Measurements from ENCODE around the gene ODAD4.

Gene ODAD4

DNA sequence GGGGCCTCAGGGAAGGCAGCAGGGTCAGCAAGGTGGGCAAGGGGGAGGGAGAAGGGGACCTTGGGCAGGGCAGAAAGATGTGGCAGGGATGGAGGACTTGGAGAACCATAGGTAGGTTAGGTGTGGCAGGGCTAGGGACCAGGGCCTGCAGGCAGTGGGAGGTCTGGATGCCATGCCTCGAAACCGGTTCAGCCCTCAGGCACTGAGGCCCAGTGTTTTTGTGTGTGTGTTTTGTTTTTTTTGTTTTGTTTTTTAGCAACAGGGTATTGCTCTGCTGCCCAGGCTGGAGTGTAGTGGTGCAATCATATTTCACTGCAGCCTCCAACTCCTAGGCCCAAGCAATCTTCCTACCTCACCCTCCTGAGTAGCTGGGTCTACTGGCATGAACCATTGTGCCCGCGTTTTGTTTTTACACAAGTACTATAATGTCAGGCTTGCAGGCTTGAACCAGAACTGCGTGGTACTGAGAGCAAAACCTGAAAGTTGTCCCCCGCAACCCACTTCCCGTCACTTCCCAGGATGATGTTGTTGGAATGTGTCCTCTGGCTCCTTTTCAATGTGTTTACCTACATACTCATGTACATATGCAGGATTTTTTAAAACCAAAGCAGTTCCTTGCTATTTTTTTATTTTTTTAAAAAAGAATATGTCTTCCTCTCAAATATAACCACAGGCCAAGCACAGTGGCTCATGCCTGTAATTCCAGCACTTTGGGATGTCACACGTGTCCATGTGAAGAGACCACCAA, 12.4 kb downstream of the ODAD4 start:
- TF ChIP-seq, protein P1, sequence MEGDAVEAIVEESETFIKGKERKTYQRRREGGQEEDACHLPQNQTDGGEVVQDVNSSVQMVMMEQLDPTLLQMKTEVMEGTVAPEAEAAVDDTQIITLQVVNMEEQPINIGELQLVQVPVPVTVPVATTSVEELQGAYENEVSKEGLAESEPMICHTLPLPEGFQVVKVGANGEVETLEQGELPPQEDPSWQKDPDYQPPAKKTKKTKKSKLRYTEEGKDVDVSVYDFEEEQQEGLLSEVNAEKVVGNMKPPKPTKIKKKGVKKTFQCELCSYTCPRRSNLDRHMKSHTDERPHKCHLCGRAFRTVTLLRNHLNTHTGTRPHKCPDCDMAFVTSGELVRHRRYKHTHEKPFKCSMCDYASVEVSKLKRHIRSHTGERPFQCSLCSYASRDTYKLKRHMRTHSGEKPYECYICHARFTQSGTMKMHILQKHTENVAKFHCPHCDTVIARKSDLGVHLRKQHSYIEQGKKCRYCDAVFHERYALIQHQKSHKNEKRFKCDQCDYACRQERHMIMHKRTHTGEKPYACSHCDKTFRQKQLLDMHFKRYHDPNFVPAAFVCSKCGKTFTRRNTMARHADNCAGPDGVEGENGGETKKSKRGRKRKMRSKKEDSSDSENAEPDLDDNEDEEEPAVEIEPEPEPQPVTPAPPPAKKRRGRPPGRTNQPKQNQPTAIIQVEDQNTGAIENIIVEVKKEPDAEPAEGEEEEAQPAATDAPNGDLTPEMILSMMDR (IDR thresholded peaks at IDR 0.05; ENCODE audit: insufficient read depth, low read depth, low read length, missing control alignments): no peak
- H3K4me3 ChIP-seq (ENCODE audit: low read depth, low read length): no peak overlapping the region
- DNase-seq (ENCODE audit: low read depth): no peak

DNA sequence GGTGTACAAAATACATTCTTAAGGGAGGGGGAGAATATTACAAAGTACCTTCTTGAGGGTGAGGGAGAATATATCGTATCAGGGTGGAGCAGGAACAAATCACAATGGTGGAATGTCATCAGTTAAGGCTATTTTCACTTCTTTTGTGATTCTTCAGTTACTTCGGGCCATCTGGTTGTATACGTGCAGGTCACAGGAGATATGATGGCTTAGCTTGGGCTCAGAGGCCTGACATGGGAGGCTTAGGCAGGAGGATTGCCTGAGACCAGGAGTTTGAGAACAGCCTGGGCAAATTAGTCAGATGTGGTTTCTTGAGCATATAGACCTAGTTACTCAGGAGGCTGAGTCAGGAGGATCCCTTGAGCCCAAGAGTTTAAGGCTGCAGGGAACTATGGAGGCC, 13.1 kb downstream of the ODAD4 start:
- TF ChIP-seq, protein P1 (IDR thresholded peaks at IDR 0.05; ENCODE audit: insufficient read depth, low read depth, low read length, missing control alignments): no peak
- DNase-seq (ENCODE audit: low read depth): no peak
- no peak overlapping the region for H3K4me3 ChIP-seq (ENCODE audit: low read depth, low read length)

DNA sequence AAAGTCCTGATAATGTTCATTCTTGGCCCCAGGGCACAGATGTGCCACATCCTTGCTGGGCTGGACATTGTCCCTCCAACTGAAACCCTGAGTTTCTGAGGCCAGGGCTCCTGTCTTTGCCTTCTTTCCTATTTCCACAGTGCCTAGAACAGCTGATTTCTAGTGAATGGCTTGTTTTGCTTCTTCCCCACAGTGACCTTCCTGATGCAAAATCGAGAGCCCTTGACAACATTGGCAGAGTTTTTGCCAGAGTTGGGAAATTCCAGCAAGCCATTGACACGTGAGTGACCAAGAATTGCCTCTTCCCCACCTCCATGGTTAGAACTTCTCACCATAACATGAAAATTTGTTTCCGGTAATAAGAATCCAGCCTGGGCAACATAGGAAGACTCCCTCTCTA, 14.5 kb downstream of the ODAD4 start:
- DNase-seq (ENCODE audit: low read depth): no peak
- TF ChIP-seq, protein P1 (IDR thresholded peaks at IDR 0.05; ENCODE audit: insufficient read depth, low read depth, low read length, missing control alignments): no peak
- no peak overlapping the region for H3K4me3 ChIP-seq (ENCODE audit: low read depth, low read length)

- no peak overlapping the region for H3K4me3 ChIP-seq (ENCODE audit: low read depth, low read length)
- no peak for DNase-seq (ENCODE audit: low read depth)
- TF ChIP-seq, protein P1 (IDR thresholded peaks at IDR 0.05; ENCODE audit: insufficient read depth, low read depth, low read length, missing control alignments): no peak
Observed at GRCh38 chr17:41948762-41949460, 18.5 kb downstream of the ODAD4 start.

DNA sequence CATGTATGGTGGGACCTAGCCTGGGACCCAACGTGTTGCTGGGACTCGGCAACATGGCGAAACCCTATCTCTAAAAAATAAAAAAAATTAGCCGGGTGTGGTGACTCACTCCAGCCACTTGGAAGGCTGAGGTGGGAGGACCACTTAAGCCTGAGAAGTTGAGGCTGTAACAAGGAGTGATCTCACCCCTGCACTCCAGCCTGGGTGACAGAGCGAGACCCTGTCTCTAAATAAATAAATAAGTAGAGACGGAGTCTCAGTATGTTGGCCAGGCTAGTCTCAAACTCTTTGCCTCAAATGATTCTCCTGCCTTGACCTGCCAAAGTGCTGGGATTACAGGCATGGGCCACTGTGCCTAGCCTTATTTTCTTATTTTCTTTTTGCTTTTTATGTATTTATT, 26.1 kb downstream of the ODAD4 start:
- no peak overlapping the region for H3K4me3 ChIP-seq (ENCODE audit: low read depth, low read length)
- no peak for DNase-seq (ENCODE audit: low read depth)
- TF ChIP-seq, protein P1 (IDR thresholded peaks at IDR 0.05; ENCODE audit: insufficient read depth, low read depth, low read length, missing control alignments): no peak

GRCh38 chr17:41957031-41957868, 26.8 kb downstream of the ODAD4 start:
- TF ChIP-seq, protein P1 (IDR thresholded peaks at IDR 0.05; ENCODE audit: insufficient read depth, low read depth, low read length, missing control alignments): no peak
- no peak overlapping the region for H3K4me3 ChIP-seq (ENCODE audit: low read depth, low read length)
- DNase-seq (ENCODE audit: low read depth): no peak

All from GM12865 (cell line).